ENCODE data around the gene TRIM67.

- no peak for TF ChIP-seq EZH2phosphoT487 (IDR thresholded peaks at IDR 0.05; ENCODE audit: insufficient read depth, low read depth)
- TF ChIP-seq EZH2 (IDR thresholded peaks at IDR 0.05; ENCODE audit: insufficient read depth, poor library complexity, severe bottlenecking): no peak
Measured at GRCh38 chr1:231134624-231135023, 27.2 kb upstream of the TRIM67 start.
